HepG2 (cell line): ENCODE measurements around the gene PYGB. TPM values are rescaled to one million over a fixed set of nuclear protein-coding genes. Genes with fewer than 3 reads are reported as not detected.

ENCODE experiments used
- ARID3A ChIP-seq: IDR thresholded peaks from 2 replicates; pipeline ENCODE4 v1.6.1; 2012; ENCODE audit warnings: low read depth, low read length, improper control_type of control experiment
- CEBPB ChIP-seq: IDR thresholded peaks from 2 replicates; pipeline ENCODE4 v1.6.1; 2011; ENCODE audit warnings: low read depth, low read length, improper control_type of control experiment, borderline replicate concordance
- CEBPG ChIP-seq: IDR thresholded peaks from 2 replicates; pipeline ENCODE4 v1.6.1; 2016
- DNMT1 ChIP-seq: sonication (generic); formaldehyde crosslinking; IDR thresholded peaks from 2 replicates; pipeline ENCODE4 v1.5.1; 2020; ENCODE audit warnings: mild to moderate bottlenecking, missing genetic modification reagents
- HINFP ChIP-seq: sonication (generic); formaldehyde crosslinking; IDR thresholded peaks from 2 replicates; pipeline ENCODE4 v1.4.0; 2020; ENCODE audit warnings: low read depth, mild to moderate bottlenecking, missing genetic modification reagents
- HNRNPLL ChIP-seq: fragments of 200-400 bp; formaldehyde crosslinking; IDR thresholded peaks from 2 replicates; pipeline ENCODE4 v1.6.1; 2017; ENCODE audit warnings: mild to moderate bottlenecking, low read depth, low read length; ENCODE audit not compliant: poor library complexity, severe bottlenecking
- KDM6A ChIP-seq: IDR thresholded peaks from 2 replicates; pipeline ENCODE4 v1.6.1; 2016; ENCODE audit warnings: low read depth
- NCOA1 ChIP-seq: sonication (generic); formaldehyde crosslinking; IDR thresholded peaks from 2 replicates; pipeline ENCODE4 v1.9.0; 2021; ENCODE audit warnings: missing genetic modification reagents
- NFE2L1 ChIP-seq: sonication (generic); formaldehyde crosslinking; IDR thresholded peaks from 2 replicates; pipeline ENCODE4 v1.4.0; 2020; ENCODE audit warnings: missing genetic modification reagents, mild to moderate bottlenecking, borderline replicate concordance
- POLR2A ChIP-seq, 2 experiments: IDR thresholded peaks; 2 replicates each; pipeline ENCODE4 v1.6.1; 2011; ENCODE audit warnings: low read depth in 2 of 2, low read length in 2 of 2, mild to moderate bottlenecking in 1 of 2, moderate library complexity in 1 of 2; ENCODE audit not compliant: insufficient read depth in 1 of 2
- SKI ChIP-seq: fragments of 450-650 bp; IDR thresholded peaks from one replicate; pipeline ENCODE4 v1.6.1; 2018; ENCODE audit warnings: mild to moderate bottlenecking; ENCODE audit not compliant: partially characterized antibody
- STAG1 ChIP-seq: sonication (generic); formaldehyde crosslinking; IDR thresholded peaks from 2 replicates; pipeline ENCODE4 v1.4.0; 2020; ENCODE audit warnings: missing genetic modification reagents
- ZNF180 ChIP-seq: sonication (generic); formaldehyde crosslinking; IDR thresholded peaks from 2 replicates; pipeline ENCODE4 v1.4.0; 2020; ENCODE audit warnings: low read depth, missing genetic modification reagents, borderline replicate concordance
- ZNF234 ChIP-seq: sonication (generic); formaldehyde crosslinking; conservative IDR thresholded peaks from 2 replicates; pipeline ENCODE4 v1.5.1; 2020; ENCODE audit warnings: mild to moderate bottlenecking, missing genetic modification reagents
- ZNF281 ChIP-seq: sonication (generic); formaldehyde crosslinking; IDR thresholded peaks from 2 replicates; pipeline ENCODE4 v1.4.0; 2020; ENCODE audit warnings: missing genetic modification reagents, borderline replicate concordance
- ZNF576 ChIP-seq: sonication (generic); formaldehyde crosslinking; IDR thresholded peaks from 2 replicates; pipeline ENCODE4 v1.4.0; 2020; ENCODE audit warnings: mild to moderate bottlenecking, missing genetic modification reagents
- ZNF687 ChIP-seq: sonication (generic); formaldehyde crosslinking; IDR thresholded peaks from 2 replicates; pipeline ENCODE4 v1.5.1; 2020; ENCODE audit warnings: mild to moderate bottlenecking, missing genetic modification reagents, moderate library complexity
- ZNF703 ChIP-seq: sonication (generic); formaldehyde crosslinking; IDR thresholded peaks from 2 replicates; pipeline ENCODE4 v1.5.1; 2020; ENCODE audit warnings: missing genetic modification reagents, mild to moderate bottlenecking, moderate library complexity, borderline replicate concordance
- ZNF768 ChIP-seq: sonication (generic); formaldehyde crosslinking; IDR thresholded peaks from 2 replicates; pipeline ENCODE4 v1.4.0; 2020; ENCODE audit warnings: missing genetic modification reagents
- polyA plus RNA-seq, 8 experiments: library from polyadenylated mRNA; depleted of rRNA in 3 of 8; stranded (reverse) in 7 of 8; unstranded in 1 of 8; fragments of >200 nt; fragmentation: Illumina TruSeq in 4 of 8; extraction: Trizol in 4 of 8; gene quantifications; 2 replicates each; pipeline versions ENCODE4 v1.2.1 to v1.2.3, GENCODE V29; 2011 to 2016; ENCODE audit warnings: low read depth in 4 of 8, missing spikeins in 1 of 8, mixed read lengths in 1 of 8; ENCODE audit not compliant: insufficient read depth in 1 of 8
- total RNA-seq, 5 experiments: library from RNA; depleted of rRNA; stranded (reverse); fragments of >200 nt; fragmentation: Illumina TruSeq; extraction: Trizol; gene quantifications; 2 replicates each; pipeline ENCODE4 v1.2.3, GENCODE V29; 2016; ENCODE audit warnings: low read depth in 1 of 5

The PYGB gene
- total and polyA plus RNA-seq, 2 of the 13 experiments (the other 11 are each of a cell fraction or from before 2014, with no cell fraction given): 24.2 to 86.3 TPM

- no peak for TF ChIP-seq ARID3A
- TF ChIP-seq ZNF768: peak; percentile 77
- TF ChIP-seq NCOA1 (CRISPR knock-in tag): no peak
- peak; percentile 30; the same call in 1 of the 2 replicates for TF ChIP-seq ZNF687 (CRISPR knock-in tag)
- TF ChIP-seq ZNF281 (CRISPR knock-in tag): no peak
- TF ChIP-seq ZNF180: no peak
- TF ChIP-seq KDM6A (CRISPR knock-in tag): no peak
- TF ChIP-seq HNRNPLL: peak; percentile 19
- TF ChIP-seq HINFP (CRISPR knock-in tag): no peak
- TF ChIP-seq CEBPB: peak; percentile 98
- 0 out of 2 replicates have a peak, but pooled peaks have one; percentile 49 for TF ChIP-seq DNMT1
- no peak for TF ChIP-seq ZNF703 (CRISPR knock-in tag)
- 0 out of 2 replicates have a peak, but pooled peaks have one; percentile 11 for TF ChIP-seq ZNF576 (CRISPR knock-in tag)
- 0 out of 4 replicates have a peak, but pooled peaks of 1 of the 2 experiments have one; percentile 17 for TF ChIP-seq POLR2A (IDR thresholded peaks at IDR 0.05; ENCODE audit: insufficient read depth in 1 of 2, low read depth in 2 of 2, low read length in 2 of 2)
- 0 out of 2 replicates have a peak, but pooled peaks have one; percentile 24 for TF ChIP-seq STAG1
- 0 out of 2 replicates have a peak, but pooled peaks have one; percentile 54 for TF ChIP-seq ZNF234
- TF ChIP-seq CEBPG (CRISPR knock-in tag): peak; percentile 87
- TF ChIP-seq SKI: no peak
- 0 out of 2 replicates have a peak, but pooled peaks have one; percentile 23 for TF ChIP-seq NFE2L1 (CRISPR knock-in tag)
Measured at GRCh38 chr20:25220021-25220730, 27.7 kb upstream of the PYGB start (continued).
